SIG-M5 treated with dmso at 0.1 percent for 504 hours (cell line): Measurements from ENCODE around the gene ALG1.
"Not testable (repeated sequence)": the region's sequence is repeated elsewhere in the genome, so short reads cannot be mapped to it uniquely, and the experiment has no call there.

Experiments
- DNase-seq: peaks from one replicate; lab custom pipeline; 2025; ENCODE audit not compliant: unreplicated experiment; lab: John Stamatoyannopoulos, UW

ALG1 gene

GRCh38 chr16:5044011-5044540 is 27.6 kb upstream of the ALG1 start:
- DNase-seq: no peak

- DNase-seq: not testable (repeated sequence)
Measured at GRCh38 chr16:5044581-5044980, 27.1 kb upstream of the ALG1 start.

GRCh38 chr16:5045499-5046115 is 26.0 kb upstream of the ALG1 start:
- no peak for DNase-seq

GRCh38 chr16:5046914-5047313 is 24.7 kb upstream of the ALG1 start:
- no peak for DNase-seq

GRCh38 chr16:5054876-5055865 is 16.5 kb upstream of the ALG1 start:
- no peak for DNase-seq

- peak; percentile 26 for DNase-seq
Measured at GRCh38 chr16:5056352-5056751, 15.3 kb upstream of the ALG1 start.

- no peak for DNase-seq
Measured at GRCh38 chr16:5058476-5058875, 13.2 kb upstream of the ALG1 start.

GRCh38 chr16:5059386-5060072 is 12.1 kb upstream of the ALG1 start:
- DNase-seq: no peak

GRCh38 chr16:5060073-5060641 is 11.5 kb upstream of the ALG1 start:
- no peak for DNase-seq

GRCh38 chr16:5062051-5062450 is 9.6 kb upstream of the ALG1 start:
- no peak for DNase-seq

- no peak for DNase-seq
Measured at GRCh38 chr16:5062790-5063765, 8.6 kb upstream of the ALG1 start.

- no peak for DNase-seq
Measured at GRCh38 chr16:5064915-5065314, 6.7 kb upstream of the ALG1 start.

GRCh38 chr16:5065326-5065725 is 6.3 kb upstream of the ALG1 start:
- no peak for DNase-seq

- no peak for DNase-seq
Measured at GRCh38 chr16:5065813-5066212, 5.8 kb upstream of the ALG1 start, which contains the start of gene C16orf89. TSS of gene C16orf89 (minus strand) at chr16:5065956. CDS start at chr16:5065908, 48 bp downstream.

- no peak for DNase-seq
Measured at GRCh38 chr16:5066511-5066910, 5.1 kb upstream of the ALG1 start.

GRCh38 chr16:5069048-5069447 is 2.6 kb upstream of the ALG1 start:
- no peak for DNase-seq

- no peak for DNase-seq
Measured at GRCh38 chr16:5069854-5070253, 1.8 kb upstream of the ALG1 start.

- DNase-seq: no peak
Measured at GRCh38 chr16:5070431-5071186, 1.0 kb upstream of the ALG1 start.

GRCh38 chr16:5071341-5071680 is 332 bp upstream of the ALG1 start:
- no peak for DNase-seq
